Kidney glomerular epithelial cell (primary cell): ENCODE measurements around the gene EIF2B1.
"Not testable (repeated sequence)": the region's sequence is repeated elsewhere in the genome, so short reads cannot be mapped to it uniquely, and the experiment has no call there.

Source experiments
- DNase-seq: peaks from one replicate; lab custom pipeline; 2025; lab: John Stamatoyannopoulos, UW

Gene EIF2B1

GRCh38 chr12:123617580-123617979 is 15.9 kb downstream of the EIF2B1 start:
- DNase-seq: no peak

GRCh38 chr12:123617144-123617543 is 16.3 kb downstream of the EIF2B1 start:
- no peak for DNase-seq

- no peak for DNase-seq
Measured at GRCh38 chr12:123614531-123614930, 19.0 kb downstream of the EIF2B1 start.

GRCh38 chr12:123614110-123614509 is 19.4 kb downstream of the EIF2B1 start:
- DNase-seq: no peak

- no peak for DNase-seq
Measured at GRCh38 chr12:123608182-123608581, 25.3 kb downstream of the EIF2B1 start.

- DNase-seq: no peak
Measured at GRCh38 chr12:123607756-123608155, 25.7 kb downstream of the EIF2B1 start.

GRCh38 chr12:123603495-123603894 is 30.0 kb downstream of the EIF2B1 start:
- DNase-seq: not testable (repeated sequence)

- DNase-seq: no peak
Measured at GRCh38 chr12:123602651-123603195, 30.8 kb downstream of the EIF2B1 start.

- DNase-seq: peak; percentile 44
Measured at GRCh38 chr12:123601602-123602489, 31.6 kb downstream of the EIF2B1 start, which contains the start of gene DDX55. Gene DDX55, plus strand, starts transcription at chr12:123602099. Its CDS starts 50 bp downstream, at chr12:123602149.

- no peak for DNase-seq
Measured at GRCh38 chr12:123599721-123600120, 33.8 kb downstream of the EIF2B1 start.

- DNase-seq: no peak
Measured at GRCh38 chr12:123599310-123599709, 34.2 kb downstream of the EIF2B1 start.

- no peak for DNase-seq
Measured at GRCh38 chr12:123598522-123598921, 35.0 kb downstream of the EIF2B1 start.

- DNase-seq: no peak
Measured at GRCh38 chr12:123597100-123597499, 36.4 kb downstream of the EIF2B1 start.

- peak; percentile 20 for DNase-seq
Measured at GRCh38 chr12:123595729-123596128, 37.8 kb downstream of the EIF2B1 start.

GRCh38 chr12:123591702-123592481 is 41.6 kb downstream of the EIF2B1 start:
- no peak for DNase-seq

GRCh38 chr12:123580772-123581171 is 52.7 kb downstream of the EIF2B1 start:
- no peak for DNase-seq

GRCh38 chr12:123578829-123579228 is 54.7 kb downstream of the EIF2B1 start:
- DNase-seq: not testable (repeated sequence)

- no peak for DNase-seq
Measured at GRCh38 chr12:123578243-123578642, 55.2 kb downstream of the EIF2B1 start.

GRCh38 chr12:123576611-123577010 is 56.9 kb downstream of the EIF2B1 start:
- DNase-seq: no peak

GRCh38 chr12:123573870-123574269 is 59.6 kb downstream of the EIF2B1 start:
- no peak for DNase-seq

GRCh38 chr12:123572391-123572790 is 61.1 kb downstream of the EIF2B1 start:
- no peak for DNase-seq

GRCh38 chr12:123571343-123571813 is 62.1 kb downstream of the EIF2B1 start:
- DNase-seq: no peak
